HG02759 (cell line): ENCODE measurements around the gene OSTN.
"Not testable (repeated sequence)": the region's sequence is repeated elsewhere in the genome, so short reads cannot be mapped to it uniquely, and the experiment has no call there.

Source experiments
- ATAC-seq: cut with Tn5 transposase; IDR thresholded peaks from one replicate; pipeline ENCODE4 v1.9.1; 2021; ENCODE audit warnings: mild to moderate bottlenecking, moderate library complexity; ENCODE audit not compliant: unreplicated experiment

The OSTN gene, protein sequence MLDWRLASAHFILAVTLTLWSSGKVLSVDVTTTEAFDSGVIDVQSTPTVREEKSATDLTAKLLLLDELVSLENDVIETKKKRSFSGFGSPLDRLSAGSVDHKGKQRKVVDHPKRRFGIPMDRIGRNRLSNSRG

GRCh38 chr3:191198932-191199331, at the start of gene OSTN:
Gene OSTN (plus strand): TSS chr3:191199241. CDS start chr3:191212533, 13,292 bp downstream.
- ATAC-seq: no peak

DNA sequence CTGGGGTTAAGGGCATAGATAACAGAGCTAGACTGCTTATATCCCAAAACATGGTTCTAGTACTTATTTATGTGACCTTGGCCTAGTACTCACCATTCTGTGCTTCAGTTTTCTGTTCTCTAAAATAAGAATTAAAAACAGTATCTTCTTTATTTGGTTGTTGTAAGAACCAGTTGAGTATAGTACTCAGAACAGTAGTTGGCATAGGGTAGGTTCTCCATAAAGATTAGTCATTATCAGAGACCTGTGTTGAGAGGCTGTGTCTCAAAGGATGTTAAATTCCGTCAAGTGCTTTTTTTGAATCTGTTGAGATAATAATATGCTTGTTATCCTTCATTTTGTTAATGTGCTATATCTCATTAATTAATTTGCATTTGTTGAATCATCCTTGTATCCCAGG, 47.4 kb upstream of the OSTN start:
- ATAC-seq: no peak

DNA sequence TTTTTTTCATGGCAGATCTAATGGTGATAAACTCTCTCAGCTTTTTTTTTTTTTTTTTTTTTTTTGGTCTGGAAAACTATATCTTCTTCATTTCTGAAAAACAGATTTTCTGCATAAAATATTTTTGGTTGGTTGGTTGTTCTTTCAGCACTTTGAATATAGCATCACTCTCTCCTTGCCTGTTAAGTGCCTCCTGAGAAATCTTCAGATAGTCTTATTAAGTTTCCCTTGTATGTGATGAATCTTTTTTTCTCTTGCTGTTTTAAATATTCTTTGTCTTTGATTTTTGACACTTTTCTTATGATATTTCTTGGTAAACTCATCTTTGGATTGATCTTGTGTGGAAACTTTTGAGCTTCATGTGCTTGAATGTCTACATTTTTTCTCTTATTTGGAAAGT, 44.2 kb upstream of the OSTN start:
- ATAC-seq: no peak

GRCh38 chr3:191158247-191158646, 40.8 kb upstream of the OSTN start:
- ATAC-seq: no peak

- no peak for ATAC-seq
Measured at GRCh38 chr3:191158815-191159214, 40.2 kb upstream of the OSTN start.

DNA sequence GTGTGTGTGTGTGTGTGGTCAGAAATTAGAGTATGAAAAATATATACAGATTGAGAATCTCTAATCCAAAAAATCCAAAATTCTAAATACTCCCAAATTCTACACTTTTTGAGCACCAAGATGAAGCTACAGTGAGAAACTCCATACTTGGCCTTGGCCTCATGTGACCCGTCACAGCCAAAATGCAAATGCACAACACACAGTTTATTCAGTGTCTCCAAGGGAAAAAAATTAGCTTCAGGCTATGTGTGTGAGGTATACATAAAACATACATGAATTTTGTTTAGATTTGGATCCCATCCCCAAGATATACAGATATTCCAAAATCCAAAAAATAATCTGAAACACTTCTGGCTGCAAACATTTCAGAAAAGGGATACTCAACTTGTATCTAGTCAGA, 33.2 kb upstream of the OSTN start:
- no peak for ATAC-seq

GRCh38 chr3:191166368-191166767, 32.7 kb upstream of the OSTN start:
- ATAC-seq: no peak

GRCh38 chr3:191169566-191169965, 29.5 kb upstream of the OSTN start:
- ATAC-seq: no peak

GRCh38 chr3:191170097-191170496, 28.9 kb upstream of the OSTN start:
- no peak for ATAC-seq

GRCh38 chr3:191175102-191175501, 23.9 kb upstream of the OSTN start:
- no peak for ATAC-seq

- no peak for ATAC-seq
Measured at GRCh38 chr3:191176038-191176785, 22.8 kb upstream of the OSTN start.

DNA sequence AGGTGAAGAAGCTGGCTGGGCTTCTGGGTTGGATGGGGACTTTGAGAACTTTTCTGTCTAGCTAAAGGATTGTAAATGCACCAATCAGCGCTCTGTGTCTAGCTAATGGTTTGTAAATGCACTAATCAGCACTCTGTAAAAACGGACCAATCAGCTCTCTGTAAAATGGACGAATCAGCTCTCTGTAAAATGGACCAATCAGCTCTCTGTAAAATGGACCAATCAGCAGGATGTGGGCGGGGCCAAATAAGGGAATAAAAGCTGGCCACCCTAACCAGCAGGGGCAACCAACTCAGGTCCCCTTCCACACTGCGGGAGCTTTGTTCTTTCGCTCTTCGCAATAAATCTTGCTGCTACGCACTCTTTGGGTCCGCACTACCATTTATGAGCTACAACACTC, 13.7 kb upstream of the OSTN start:
- not testable (repeated sequence) for ATAC-seq

DNA sequence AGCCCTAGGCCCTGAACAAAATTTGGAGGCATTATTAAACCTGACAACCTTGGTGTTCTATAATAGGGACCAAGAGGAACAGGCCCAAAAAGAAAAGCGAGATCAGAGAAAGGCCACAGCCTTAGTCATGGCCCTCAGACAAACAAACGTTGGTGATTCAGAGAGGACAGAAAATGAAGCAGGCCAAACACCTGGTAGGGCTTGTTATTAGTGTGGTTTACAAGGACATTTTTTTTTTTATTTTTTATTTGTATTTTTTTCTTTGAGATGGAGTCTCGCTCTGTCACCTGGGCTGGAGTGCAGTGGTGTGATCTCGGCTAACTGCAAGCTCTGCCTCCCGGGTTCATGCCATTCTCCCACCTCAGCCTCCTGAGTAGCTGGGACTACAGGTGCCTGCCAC, 10.8 kb upstream of the OSTN start:
- not testable (repeated sequence) for ATAC-seq

DNA sequence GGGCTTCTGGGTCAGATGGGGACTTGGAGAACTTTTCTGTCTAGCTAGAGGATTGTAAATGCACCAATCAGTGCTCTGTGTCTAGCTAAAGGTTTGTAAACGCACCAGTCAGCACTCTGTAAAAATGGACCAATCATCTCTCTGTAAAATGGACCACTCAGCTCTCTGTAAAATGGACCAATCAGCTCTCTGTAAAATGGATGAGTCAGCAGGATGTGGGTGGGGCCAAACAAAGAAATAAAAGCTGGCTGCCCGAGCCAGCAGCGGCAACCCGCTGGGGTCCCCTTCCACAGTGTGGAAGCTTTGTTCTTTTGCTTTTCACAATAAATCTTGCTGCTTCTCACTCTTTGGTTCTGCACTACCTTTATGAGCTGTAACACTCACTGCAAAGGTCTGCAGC, 6.8 kb upstream of the OSTN start:
- ATAC-seq: not testable (repeated sequence)

- no peak for ATAC-seq
Measured at GRCh38 chr3:191192941-191193340, 6.1 kb upstream of the OSTN start.

- no peak for ATAC-seq
Measured at GRCh38 chr3:191197761-191198306, 1.2 kb upstream of the OSTN start.

DNA sequence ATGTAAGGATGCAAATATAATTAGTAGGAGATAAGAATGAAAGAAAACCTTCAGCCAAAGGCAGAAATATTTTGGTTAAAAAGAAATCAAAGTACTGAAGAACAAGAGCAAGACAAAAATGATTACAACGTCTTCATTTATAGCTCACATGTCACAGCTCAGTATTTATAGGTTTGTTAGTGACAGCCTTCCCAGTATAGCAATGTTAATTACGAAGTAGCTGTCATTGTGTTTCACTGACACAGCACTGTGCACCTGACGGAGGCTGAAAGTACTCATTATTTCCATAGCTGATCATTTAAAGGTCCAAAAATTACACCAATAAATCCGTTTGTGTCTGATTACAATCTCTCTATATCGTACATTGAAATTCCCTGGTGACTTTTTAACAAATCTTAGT, 561 bp upstream of the OSTN start:
- no peak for ATAC-seq

- ATAC-seq: no peak
Measured at GRCh38 chr3:191210032-191210431, 11.0 kb downstream of the OSTN start.

- ATAC-seq: no peak
Measured at GRCh38 chr3:191216510-191216909, 17.5 kb downstream of the OSTN start.

DNA sequence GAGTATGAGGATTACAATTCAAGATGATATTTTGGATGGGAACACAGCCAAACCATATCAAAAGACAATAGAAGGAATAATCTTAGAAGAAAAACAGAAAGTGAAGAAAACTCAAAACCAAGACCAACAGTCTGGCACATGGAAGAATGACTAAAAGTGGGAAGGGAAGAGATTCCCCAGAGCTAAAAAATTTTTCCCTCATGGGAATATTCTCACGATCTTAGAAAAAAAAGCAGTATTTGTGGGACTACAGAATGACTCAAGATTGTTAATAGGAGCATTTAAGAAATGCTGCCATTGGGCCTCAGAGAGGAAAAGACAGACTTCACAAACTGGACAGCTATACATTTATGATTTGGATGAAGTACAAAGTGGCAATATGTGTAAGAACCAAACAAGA, 18.3 kb downstream of the OSTN start:
- ATAC-seq: no peak

DNA sequence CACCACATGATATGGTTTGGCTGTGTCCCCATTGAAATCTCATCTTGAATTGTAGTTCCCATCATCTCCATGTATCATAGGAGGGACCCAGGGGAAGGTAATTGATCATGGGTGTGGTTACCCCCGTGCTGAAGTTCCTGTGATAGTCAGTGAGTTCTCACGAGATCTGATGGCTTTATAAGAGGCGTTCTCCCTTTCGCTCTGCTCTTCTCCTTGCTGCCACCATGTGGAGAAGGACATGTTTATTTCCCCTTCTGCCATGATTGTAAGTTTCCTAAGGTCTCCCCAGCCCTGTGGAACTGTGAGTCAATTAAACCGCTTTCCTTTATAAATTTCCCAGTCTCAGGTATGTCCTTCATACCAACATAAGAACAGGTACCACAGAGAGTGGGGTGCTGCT, 21.9 kb downstream of the OSTN start:
- no peak for ATAC-seq

GRCh38 chr3:191221638-191222037, 22.6 kb downstream of the OSTN start:
- no peak for ATAC-seq

DNA sequence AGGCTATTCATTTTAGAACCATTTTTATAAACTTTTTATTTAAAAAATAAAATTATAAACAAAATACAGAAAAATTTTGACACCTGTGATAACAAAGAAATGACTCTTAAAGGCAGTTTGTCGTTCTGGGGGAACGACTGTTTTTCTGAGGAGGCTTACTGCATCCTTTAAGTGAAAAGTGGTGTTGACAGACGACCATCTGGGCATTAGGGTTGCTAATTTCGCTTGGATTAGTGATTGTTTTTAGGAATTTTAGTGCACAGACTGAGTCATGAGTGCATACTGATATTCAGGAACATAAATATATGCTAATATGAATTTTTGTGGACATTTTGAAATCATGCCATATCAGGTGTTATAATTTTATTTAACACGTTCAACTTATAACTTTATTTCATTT, 28.5 kb downstream of the OSTN start:
- ATAC-seq: no peak
